ENCODE data around the gene IMPDH1.

The IMPDH1 gene

DNA sequence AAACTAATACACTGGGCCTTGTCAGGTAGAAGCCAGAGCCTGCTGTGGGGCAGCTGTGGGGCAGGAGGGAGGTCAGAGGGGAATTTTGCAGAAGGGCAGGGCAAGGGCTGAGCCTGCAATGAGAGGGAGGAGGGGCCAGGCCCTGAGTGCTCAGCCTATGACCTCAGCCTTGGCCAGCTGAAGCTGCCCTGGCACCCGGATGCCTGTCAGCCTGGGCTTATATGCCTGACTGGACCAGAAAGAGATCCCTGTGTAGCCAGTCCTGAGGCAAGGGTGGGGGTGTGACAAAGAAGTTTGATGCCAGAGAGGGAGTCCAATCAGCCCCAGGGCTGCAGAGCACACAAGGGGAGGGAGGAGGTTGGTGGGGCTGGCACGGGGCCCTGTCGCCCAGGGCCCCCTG is 26.0 kb downstream of the IMPDH1 start:
- Histone ChIP-seq H3K4me1 (ENCODE audit: control extremely low read depth in 1 of 4, control insufficient read depth in 4 of 4, insufficient read depth in 4 of 4, low read length in 3 of 4) (peaks cover 4 to 18% (median 11%) of the 10 kb centered on the region in 4 experiments), H3K27ac (ENCODE audit: insufficient read depth in 1 of 2, low read depth in 1 of 2, low read length in 2 of 2, poor library complexity in 1 of 2, severe bottlenecking in 2 of 2) (no peak overlapping the region), H3K27me3 (replicated peaks in 2 of 5; ENCODE audit: control insufficient read depth in 4 of 5, insufficient read depth in 5 of 5, low read length in 4 of 5) (no peaks in the 10 kb centered on the region), H3K9me3 (ENCODE audit: control extremely low read depth in 1 of 5, control insufficient read depth in 4 of 5, insufficient read depth in 2 of 5, low read depth in 1 of 5, low read length in 4 of 5) (peaks cover 0 to 2% (median 0%) of the 10 kb centered on the region in 5 experiments), H3K4me3 (ENCODE audit: control insufficient read depth in 1 of 7, extremely low read depth in 1 of 7, insufficient read depth in 4 of 7, low read depth in 2 of 7, low read length in 6 of 7) (no peak overlapping the region), H3K36me3 (ENCODE audit: control insufficient read depth in 4 of 4, insufficient read depth in 4 of 4, low read length in 3 of 4) (no peaks in the 10 kb centered on the region)
- CTCF ChIA-PET = interaction anchor here (20.7 to 67.2 kb wide), 3 partner anchors 2 to 39 kb away, joined by 440 to 1829 read pairs (median 1829); partner anchors contain the start of genes IMPDH1, PRRT4 and RBM28
- WGBS (ENCODE audit: insufficient coverage) = 100% methylated on average over 1 of the region's 3 CpGs
- DNase-seq = no peak
- POLR2A ChIA-PET = no interaction called here

- no peaks in the 10 kb centered on the region for H3K9me3 ChIP-seq (ENCODE audit: control extremely low read depth in 1 of 5, control insufficient read depth in 4 of 5, insufficient read depth in 2 of 5, low read depth in 1 of 5, low read length in 4 of 5)
- no peaks in the 10 kb centered on the region for H3K27me3 ChIP-seq (replicated peaks in 2 of 5; ENCODE audit: control insufficient read depth in 4 of 5, insufficient read depth in 5 of 5, low read length in 4 of 5)
- ChIA-PET POLR2A (no interaction called here), CTCF (interaction anchor here (0.7 to 67.2 kb wide), 5 partner anchors 4 to 79 kb away, joined by 3 to 1829 read pairs (median 440); partner anchors contain the start of genes IMPDH1, PRRT4 and RBM28)
- no peak overlapping the region for H3K27ac ChIP-seq (ENCODE audit: insufficient read depth in 1 of 2, low read depth in 1 of 2, low read length in 2 of 2, poor library complexity in 1 of 2, severe bottlenecking in 2 of 2)
- DNase-seq = peak in 2 of 3 donors; percentile 46 to 49
- H3K36me3 ChIP-seq (ENCODE audit: control insufficient read depth in 4 of 4, insufficient read depth in 4 of 4, low read length in 3 of 4) = no peaks in the 10 kb centered on the region
- H3K4me3 ChIP-seq (ENCODE audit: control insufficient read depth in 1 of 7, extremely low read depth in 1 of 7, insufficient read depth in 4 of 7, low read depth in 2 of 7, low read length in 6 of 7) = no peak overlapping the region
- WGBS (ENCODE audit: insufficient coverage) = 79% methylated on average over 14 of the region's 19 CpGs
- peaks cover 4 to 16% (median 10%) of the 10 kb centered on the region in 4 experiments for H3K4me1 ChIP-seq (ENCODE audit: control extremely low read depth in 1 of 4, control insufficient read depth in 4 of 4, insufficient read depth in 4 of 4, low read length in 3 of 4)
Measured at GRCh38 chr7:128381161-128381821, 28.5 kb downstream of the IMPDH1 start.

DNA sequence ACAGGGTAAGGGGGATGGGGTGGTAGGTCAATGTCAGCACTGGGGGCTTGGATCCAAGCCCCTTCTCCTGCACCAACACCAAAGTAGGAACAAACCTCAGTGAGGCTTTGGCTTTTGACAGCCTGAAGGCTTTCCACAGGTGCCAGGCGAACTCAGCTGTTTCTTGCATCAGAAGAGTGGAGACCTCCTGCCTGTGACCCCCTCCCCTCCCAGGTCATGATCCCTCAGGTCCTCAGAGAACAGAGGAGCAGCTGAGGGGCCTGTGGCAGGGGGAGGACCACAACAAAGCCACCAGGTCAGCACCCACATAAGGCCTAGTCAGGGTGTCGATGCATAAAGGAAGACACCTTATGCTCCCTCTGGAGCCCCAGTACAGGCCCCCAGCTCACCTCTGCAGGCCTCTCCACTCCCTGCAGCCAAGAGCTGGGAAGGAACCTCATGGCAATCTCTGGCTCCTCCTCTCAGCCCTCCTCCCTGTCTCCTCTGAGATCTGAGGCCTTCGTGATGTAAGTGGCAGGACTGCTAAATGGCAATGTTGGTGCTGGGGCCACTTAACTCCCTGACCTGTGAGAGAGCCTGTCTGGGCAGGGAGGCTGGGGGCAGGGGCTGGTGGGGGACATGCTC is 29.2 kb downstream of the IMPDH1 start:
- 100% methylated on average over 1 of the region's 3 CpGs for WGBS (ENCODE audit: insufficient coverage)
- ChIA-PET CTCF (interaction anchor here (2.2 to 67.2 kb wide), 4 partner anchors 5 to 80 kb away, joined by 5 to 1829 read pairs (median 1134); partner anchors contain the start of genes IMPDH1, PRRT4 and RBM28), POLR2A (no interaction called here)
- no peak for DNase-seq
- no peak overlapping the region for H3K4me3 ChIP-seq (ENCODE audit: control insufficient read depth in 1 of 7, extremely low read depth in 1 of 7, insufficient read depth in 4 of 7, low read depth in 2 of 7, low read length in 6 of 7)
- H3K9me3 ChIP-seq (ENCODE audit: control extremely low read depth in 1 of 5, control insufficient read depth in 4 of 5, insufficient read depth in 2 of 5, low read depth in 1 of 5, low read length in 4 of 5) = no peaks in the 10 kb centered on the region
- no peaks in the 10 kb centered on the region for H3K27me3 ChIP-seq (replicated peaks in 2 of 5; ENCODE audit: control insufficient read depth in 4 of 5, insufficient read depth in 5 of 5, low read length in 4 of 5)
- H3K4me1 ChIP-seq (ENCODE audit: control extremely low read depth in 1 of 4, control insufficient read depth in 4 of 4, insufficient read depth in 4 of 4, low read length in 3 of 4) = peaks cover 4 to 16% (median 10%) of the 10 kb centered on the region in 4 experiments
- H3K36me3 ChIP-seq (ENCODE audit: control insufficient read depth in 4 of 4, insufficient read depth in 4 of 4, low read length in 3 of 4) = no peaks in the 10 kb centered on the region
- no peak overlapping the region for H3K27ac ChIP-seq (ENCODE audit: insufficient read depth in 1 of 2, low read depth in 1 of 2, low read length in 2 of 2, poor library complexity in 1 of 2, severe bottlenecking in 2 of 2)

GRCh38 chr7:128379900-128380479 is 29.8 kb downstream of the IMPDH1 start:
- no peak for DNase-seq
- Histone ChIP-seq H3K27ac (ENCODE audit: insufficient read depth in 1 of 2, low read depth in 1 of 2, low read length in 2 of 2, poor library complexity in 1 of 2, severe bottlenecking in 2 of 2) (no peak overlapping the region), H3K9me3 (ENCODE audit: control extremely low read depth in 1 of 5, control insufficient read depth in 4 of 5, insufficient read depth in 2 of 5, low read depth in 1 of 5, low read length in 4 of 5) (no peaks in the 10 kb centered on the region), H3K36me3 (ENCODE audit: control insufficient read depth in 4 of 4, insufficient read depth in 4 of 4, low read length in 3 of 4) (no peaks in the 10 kb centered on the region), H3K27me3 (replicated peaks in 2 of 5; ENCODE audit: control insufficient read depth in 4 of 5, insufficient read depth in 5 of 5, low read length in 4 of 5) (no peaks in the 10 kb centered on the region), H3K4me3 (ENCODE audit: control insufficient read depth in 1 of 7, extremely low read depth in 1 of 7, insufficient read depth in 4 of 7, low read depth in 2 of 7, low read length in 6 of 7) (no peak overlapping the region), H3K4me1 (ENCODE audit: control extremely low read depth in 1 of 4, control insufficient read depth in 4 of 4, insufficient read depth in 4 of 4, low read length in 3 of 4) (peaks cover 4 to 14% (median 10%) of the 10 kb centered on the region in 4 experiments)
- ChIA-PET CTCF (interaction anchor here (20.7 to 67.2 kb wide), 3 partner anchors 6 to 35 kb away, joined by 440 to 1829 read pairs (median 1829); partner anchors contain the start of genes IMPDH1, PRRT4 and RBM28), POLR2A (interaction anchor here (0.7 kb wide), 1 partner anchor 11 kb away, joined by 7 read pairs; no protein-coding TSS in a partner anchor)
- 94% methylated on average over 4 of the region's 6 CpGs for WGBS (ENCODE audit: insufficient coverage)

DNA sequence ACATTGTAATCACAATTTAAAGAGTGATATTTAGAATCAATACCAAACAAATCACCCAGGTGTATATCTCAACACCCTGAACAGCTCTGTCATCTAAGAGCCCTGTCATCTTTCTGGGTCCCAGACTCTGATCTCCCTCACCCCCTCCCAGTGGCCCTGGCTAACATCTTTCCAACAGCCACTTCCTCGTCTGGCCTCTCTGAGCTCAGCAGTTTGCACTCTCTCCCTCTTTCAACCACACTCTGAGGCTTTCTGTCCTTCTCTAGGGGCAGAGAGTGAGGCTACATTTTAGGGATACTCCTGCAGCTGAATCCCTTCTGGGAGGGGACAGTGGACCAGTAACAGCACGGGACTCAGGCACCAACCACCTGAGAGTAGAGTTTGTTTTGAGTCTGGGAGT is 31.1 kb downstream of the IMPDH1 start:
- peak in 1 of 3 donors; percentile 37 for DNase-seq
- Histone ChIP-seq H3K27me3 (replicated peaks in 2 of 5; ENCODE audit: control insufficient read depth in 4 of 5, insufficient read depth in 5 of 5, low read length in 4 of 5) (no peaks in the 10 kb centered on the region), H3K27ac (ENCODE audit: insufficient read depth in 1 of 2, low read depth in 1 of 2, low read length in 2 of 2, poor library complexity in 1 of 2, severe bottlenecking in 2 of 2) (no peak overlapping the region), H3K9me3 (ENCODE audit: control extremely low read depth in 1 of 5, control insufficient read depth in 4 of 5, insufficient read depth in 2 of 5, low read depth in 1 of 5, low read length in 4 of 5) (no peaks in the 10 kb centered on the region), H3K4me1 (ENCODE audit: control extremely low read depth in 1 of 4, control insufficient read depth in 4 of 4, insufficient read depth in 4 of 4, low read length in 3 of 4) (peaks cover 0 to 6% (median 5%) of the 10 kb centered on the region in 4 experiments), H3K4me3 (ENCODE audit: control insufficient read depth in 1 of 7, extremely low read depth in 1 of 7, insufficient read depth in 4 of 7, low read depth in 2 of 7, low read length in 6 of 7) (no peak overlapping the region), H3K36me3 (ENCODE audit: control insufficient read depth in 4 of 4, insufficient read depth in 4 of 4, low read length in 3 of 4) (no peaks in the 10 kb centered on the region)
- ChIA-PET POLR2A (no interaction called here), CTCF (interaction anchor here (0.7 to 67.2 kb wide), 4 partner anchors 7 to 56 kb away, joined by 3 to 1829 read pairs (median 1134); partner anchors contain the start of genes IMPDH1, PRRT4 and RBM28)
- 42% methylated on average over 2 of the region's 2 CpGs for WGBS (ENCODE audit: insufficient coverage)

DNA sequence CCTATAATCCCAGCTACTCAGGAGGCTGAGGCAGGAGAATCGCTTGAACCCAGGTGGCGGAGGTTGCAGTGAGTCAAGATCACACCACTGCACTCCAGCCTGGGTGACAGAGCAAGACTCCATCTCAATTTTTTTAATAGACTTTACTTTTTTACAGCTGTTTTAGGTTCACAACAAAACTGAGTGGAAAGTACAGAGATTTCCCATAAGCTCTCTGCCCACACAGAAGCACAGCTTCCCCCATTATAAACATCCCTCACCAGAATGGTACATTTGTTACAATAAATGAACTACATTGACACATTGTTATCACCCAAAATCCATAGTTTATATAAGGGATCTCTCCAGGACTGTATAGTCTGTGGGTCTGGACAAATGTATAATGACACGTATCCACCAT is 33.7 kb downstream of the IMPDH1 start:
- Histone ChIP-seq H3K4me3 (ENCODE audit: control insufficient read depth in 1 of 7, extremely low read depth in 1 of 7, insufficient read depth in 4 of 7, low read depth in 2 of 7, low read length in 6 of 7) (no peak overlapping the region), H3K27me3 (replicated peaks in 2 of 5; ENCODE audit: control insufficient read depth in 4 of 5, insufficient read depth in 5 of 5, low read length in 4 of 5) (no peaks in the 10 kb centered on the region), H3K27ac (ENCODE audit: insufficient read depth in 1 of 2, low read depth in 1 of 2, low read length in 2 of 2, poor library complexity in 1 of 2, severe bottlenecking in 2 of 2) (no peak overlapping the region), H3K36me3 (ENCODE audit: control insufficient read depth in 4 of 4, insufficient read depth in 4 of 4, low read length in 3 of 4) (no peaks in the 10 kb centered on the region), H3K9me3 (ENCODE audit: control extremely low read depth in 1 of 5, control insufficient read depth in 4 of 5, insufficient read depth in 2 of 5, low read depth in 1 of 5, low read length in 4 of 5) (no peaks in the 10 kb centered on the region), H3K4me1 (ENCODE audit: control extremely low read depth in 1 of 4, control insufficient read depth in 4 of 4, insufficient read depth in 4 of 4, low read length in 3 of 4) (peaks cover 0 to 6% (median 5%) of the 10 kb centered on the region in 4 experiments)
- ChIA-PET CTCF (interaction anchor here (20.7 to 67.2 kb wide), 3 partner anchors 10 to 33 kb away, joined by 440 to 1829 read pairs (median 1829); partner anchors contain the start of genes IMPDH1, PRRT4 and RBM28), POLR2A (no interaction called here)
- 90% methylated on average over 3 of the region's 3 CpGs for WGBS (ENCODE audit: insufficient coverage)
- no peak for DNase-seq
